Heart right ventricle (tissue), 16 donors: ENCODE data around the gene MYF5. TPM values are rescaled to one million over a fixed set of nuclear protein-coding genes. Genes with fewer than 3 reads are reported as not detected.

ENCODE experiments used
- ATAC-seq, 8 donors: fragments of 200-7000 bp; cut with Tn5 transposase; one replicate each; pipeline ENCODE4 v1.9.1; 2020; ENCODE audit warnings: mild to moderate bottlenecking in 8 of 8, moderate library complexity in 8 of 8, moderate number of reproducible peaks in 1 of 8
- DNase-seq, 2 donors: peaks; one replicate each; pipeline ENCODE4 v3.0.0-alpha.2; 2020
- H3K27ac ChIP-seq, 10 donors: fragments of 200-600 bp; sonication (generic) in 2 of 10; one replicate each; pipeline versions ENCODE4 v1.5.0 to v1.8.0; 2020 to 2022; ENCODE audit warnings: mild to moderate bottlenecking in 3 of 10
- H3K27me3 ChIP-seq, 7 donors: fragments of 200-600 bp; one replicate each; pipeline ENCODE4 v1.8.0; 2021 to 2022; ENCODE audit warnings: mild to moderate bottlenecking in 2 of 7
- H3K36me3 ChIP-seq, 9 donors: fragments of 200-600 bp; sonication (generic) in 1 of 9; one replicate each; pipeline versions ENCODE4 v1.5.0 to v1.8.0; 2020 to 2022; ENCODE audit warnings: mild to moderate bottlenecking in 2 of 9
- H3K4me1 ChIP-seq, 9 donors: fragments of 200-600 bp; sonication (generic) in 1 of 9; one replicate each; pipeline versions ENCODE4 v1.5.0 to v1.8.0; 2020 to 2022; ENCODE audit warnings: mild to moderate bottlenecking in 4 of 9
- H3K4me3 ChIP-seq, 10 donors: fragments of 200-600 bp; sonication (generic) in 2 of 10; one replicate each; pipeline versions ENCODE4 v1.5.0 to v1.8.0; 2020 to 2022; ENCODE audit warnings: mild to moderate bottlenecking in 7 of 10, moderate library complexity in 2 of 10
- H3K9me3 ChIP-seq, 11 donors: fragments of 200-600 bp in 10 of 11; sonication (generic) in 2 of 11; one replicate each; pipeline versions ENCODE4 v1.5.0 to v1.8.0; 2013 to 2022; ENCODE audit warnings: mild to moderate bottlenecking in 2 of 11, control low read depth in 1 of 11, moderate library complexity in 1 of 11
- CTCF ChIP-seq, 9 donors: fragments of 200-600 bp; sonication (generic) in 2 of 9; IDR thresholded peaks; one replicate each; pipeline versions ENCODE4 v1.5.0 to v1.8.0; 2021 to 2022; ENCODE audit warnings: antibody characterized with exemption in 9 of 9, mild to moderate bottlenecking in 5 of 9, moderate library complexity in 1 of 9
- WGBS, 2 donors: extraction: QIAGEN DNeasy Blood & Tissue Kit; methylation state at CpG; one replicate each; pipeline ENCODE4 v1.1.7; 2013; ENCODE audit warnings: inconsistent platforms in 1 of 2; 5-methylcytosine and 5-hydroxymethylcytosine counted together
- intact Hi-C, 10 donors: fragments of 100-400 bp; cut with DNase I; formaldehyde crosslinking; loops; one replicate each; pipeline versions ENCODE4 v1.11.1 to v1.14.2; 2022
- polyA plus RNA-seq, 2 donors: library from polyadenylated mRNA; stranded (reverse); fragments of 200-250 nt; gene quantifications; one replicate each; pipeline ENCODE4 v1.2.3, GENCODE V29; 2013
- total RNA-seq, 10 donors: library from RNA; stranded (reverse); fragmentation: NEBNext Ultra II Directional in 3 of 10; extraction: Animal tissue kit (Norgen Biotek cat#: 25700) in 3 of 10; gene quantifications; one replicate each; pipeline versions ENCODE4 v1.2.1 to v1.2.4, GENCODE V29; 2021 to 2023
- donor health status: Arrhythmogenic right ventricular cardiomyopathy.
- donor health status: ischemic (EF 13 %, LVEDD 7.1; RV severe dilation, severe dysfunction).
- donor health status: healthy with polysubstance abuse.
- donor health status: DM: no; HTN: yes; CAD: no.
- donor health status: DM: no; HTN: no; CAD: no.
- donor health status: ischemic (EF 25% LVEDD 6.9; RV normal size, moderate dysfunction).
- donor health status: ischemic (EF 25% LVEDD 5.7; RV mildly dilated, moderate dysfunction).
- donor health status: healthy.
- donor health status: DM: yes; HTN: yes; CAD: no.
- donor health status: Ischemic cardiomyopathy.
- donor health status: ischemic (EF 35%, LVEDD 5.7; RV mildly dilated, moderate dysfunction).
- donor health status: nonischemic (EF 11% LVEDD 7.7; RV severe dilation, severe dysfunction).
- donor health status: DM: yes; HTN: yes; CAD: no.
- donor health status: PGD.
- donor health status: ischemic (EF 29% LVEDD 5.4; RV normal size, mild dysfunction).
- donor health status: nonischemic (EF 23%, LVEDD 6.1; RV moderate dilation, normal function).

Gene MYF5
- total and polyA plus RNA-seq, 12 donors = not detected

DNA sequence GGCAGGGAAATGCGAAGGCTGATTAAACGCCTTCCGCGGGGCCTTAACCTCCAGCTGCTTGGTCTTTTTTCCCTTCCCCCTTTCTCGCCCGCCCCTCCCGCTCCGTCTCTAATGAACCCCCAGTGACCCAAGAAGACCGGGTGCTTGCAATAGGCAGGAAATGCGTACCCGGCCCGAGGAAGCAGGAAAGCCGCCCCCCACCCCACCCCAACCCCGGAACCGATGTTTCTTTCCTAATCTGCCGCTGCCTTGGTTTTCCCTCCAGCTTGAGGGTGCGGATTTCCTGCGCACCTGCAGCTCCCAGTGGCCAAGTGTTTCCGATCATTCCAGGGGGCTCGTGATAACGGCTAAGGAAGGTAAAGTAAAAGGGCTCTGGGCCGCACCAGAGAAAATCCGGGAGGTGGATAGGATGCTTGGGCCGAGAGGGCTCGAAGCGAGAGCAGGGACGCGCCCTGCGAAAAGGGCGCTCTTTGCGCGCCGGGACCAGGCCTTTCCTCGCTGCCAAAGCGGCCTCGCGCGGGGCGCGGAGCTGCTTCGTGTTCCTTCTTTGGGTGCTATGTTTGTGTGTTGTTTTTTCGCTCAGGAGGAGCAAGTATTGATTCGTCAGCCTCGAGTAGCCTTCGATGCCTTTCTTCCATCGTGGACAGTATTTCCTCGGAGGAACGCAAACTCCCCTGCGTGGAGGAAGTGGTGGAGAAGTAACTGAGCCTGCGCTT lies 8.3 kb upstream of the MYF5 start:
- Histone ChIP-seq H3K4me3 (peak overlapping the region in 7 of 10 donors; percentile 9 to 27 (median 15)), H3K27me3 (peaks cover 0 to 42% (median 21%) of the 10 kb centered on the region in 7 donors), H3K4me1 (peaks cover 0 to 9% (median 0%) of the 10 kb centered on the region in 9 donors), H3K27ac (no peak overlapping the region), H3K9me3 (no peaks in the 10 kb centered on the region), H3K36me3 (no peaks in the 10 kb centered on the region)
- ATAC-seq (no peak), DNase-seq (no peak)
- intact Hi-C loops = no loop called here
- no peak for TF ChIP-seq CTCF (IDR thresholded peaks at IDR 0.05)
- 9% methylated on average over 50 of the region's 50 CpGs for WGBS, 2 donors

GRCh38 chr12:80708975-80709328 lies 7.8 kb upstream of the MYF5 start:
- Histone ChIP-seq H3K9me3 (no peaks in the 10 kb centered on the region), H3K36me3 (no peaks in the 10 kb centered on the region), H3K27me3 (peaks cover 0 to 48% (median 23%) of the 10 kb centered on the region in 7 donors), H3K4me3 (peak overlapping the region in 3 of 10 donors; percentile 9 to 27 (median 22)), H3K4me1 (peaks cover 0 to 6% (median 0%) of the 10 kb centered on the region in 9 donors), H3K27ac (no peak overlapping the region)
- WGBS, 2 donors = 53 to 61% methylated on average over 10 of the region's 10 CpGs
- DNase-seq = no peak
- no peak for ATAC-seq
- intact Hi-C loops = no loop called here
- TF ChIP-seq CTCF (IDR thresholded peaks at IDR 0.05) = no peak

DNA sequence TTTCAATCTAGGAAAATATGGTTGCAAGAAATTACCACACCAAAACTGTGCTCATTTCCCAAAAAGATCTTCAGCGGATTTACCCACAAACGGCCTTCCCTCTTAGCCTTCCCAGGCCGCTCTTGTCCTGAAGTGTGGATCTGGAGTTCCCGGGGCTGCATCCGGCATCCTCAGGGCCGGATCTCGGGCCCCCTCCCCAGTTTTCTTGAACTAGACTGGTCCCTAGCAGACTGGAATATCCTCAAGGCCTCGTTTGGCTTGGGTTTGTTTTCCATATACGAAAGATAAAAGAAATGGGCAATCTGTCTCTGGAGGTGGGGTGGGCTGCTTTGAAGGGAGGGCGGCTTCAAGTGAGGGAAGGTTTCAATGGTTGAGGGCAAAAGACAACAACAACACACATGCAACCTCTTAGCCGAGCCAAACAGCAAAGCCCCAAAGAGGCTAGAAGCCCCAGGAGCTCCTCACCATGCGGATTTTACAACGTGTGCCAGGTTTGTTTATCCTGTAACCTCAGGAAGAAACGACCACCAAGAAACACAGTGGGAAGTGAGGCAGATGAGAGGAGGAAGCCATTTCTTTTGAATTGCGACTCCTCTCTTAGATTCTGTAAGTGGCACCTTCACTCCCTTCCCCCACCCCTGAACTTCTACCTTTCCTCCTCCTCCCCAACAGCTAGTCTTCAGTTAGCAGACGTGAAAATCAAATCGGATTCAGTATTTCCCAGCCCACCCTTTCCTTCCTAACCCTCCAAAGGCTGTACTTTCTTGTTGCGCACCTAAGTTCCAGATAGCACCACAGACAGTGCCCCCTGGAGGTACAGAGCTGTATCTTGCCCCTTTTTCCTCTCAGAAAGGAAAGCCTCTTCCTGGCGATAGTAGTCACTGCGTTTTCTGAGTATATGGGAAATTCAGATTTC lies 6.6 kb upstream of the MYF5 start:
- Histone ChIP-seq H3K4me3 (no peak overlapping the region), H3K9me3 (no peaks in the 10 kb centered on the region), H3K27me3 (peaks cover 0 to 59% (median 32%) of the 10 kb centered on the region in 7 donors), H3K36me3 (no peaks in the 10 kb centered on the region), H3K4me1 (peaks cover 0 to 10% (median 0%) of the 10 kb centered on the region in 9 donors), H3K27ac (no peak overlapping the region)
- WGBS, 2 donors = 71 to 78% methylated on average over 20 of the region's 20 CpGs
- ATAC-seq (no peak), DNase-seq (no peak)
- peak in 4 of 9 donors; percentile 8 to 20 (median 14) for TF ChIP-seq CTCF (IDR thresholded peaks at IDR 0.05)
- intact Hi-C loops = no loop called here

- ATAC-seq (no peak), DNase-seq (no peak)
- H3K36me3 ChIP-seq = no peaks in the 10 kb centered on the region
- H3K9me3 ChIP-seq = no peaks in the 10 kb centered on the region
- H3K4me3 ChIP-seq = no peak overlapping the region
- peaks cover 0 to 67% (median 38%) of the 10 kb centered on the region in 7 donors for H3K27me3 ChIP-seq
- 94 to 100% methylated on average over 1 of the region's 1 CpG for WGBS, 2 donors
- intact Hi-C loops = no loop called here
- TF ChIP-seq CTCF (IDR thresholded peaks at IDR 0.05) = no peak
- H3K4me1 ChIP-seq = peaks cover 0 to 10% (median 0%) of the 10 kb centered on the region in 9 donors
- H3K27ac ChIP-seq = no peak overlapping the region
These were observed 5.8 kb upstream of the MYF5 start for GRCh38 chr12:80710727-80711449.
